Measurements from ENCODE around the gene STK32A. TPM values are rescaled to one million over a fixed set of nuclear protein-coding genes. Genes with fewer than 3 reads are reported as not detected.

Gene STK32A
- total RNA-seq, 1 experiment from 2014 or later, result 6.8 TPM

DNA sequence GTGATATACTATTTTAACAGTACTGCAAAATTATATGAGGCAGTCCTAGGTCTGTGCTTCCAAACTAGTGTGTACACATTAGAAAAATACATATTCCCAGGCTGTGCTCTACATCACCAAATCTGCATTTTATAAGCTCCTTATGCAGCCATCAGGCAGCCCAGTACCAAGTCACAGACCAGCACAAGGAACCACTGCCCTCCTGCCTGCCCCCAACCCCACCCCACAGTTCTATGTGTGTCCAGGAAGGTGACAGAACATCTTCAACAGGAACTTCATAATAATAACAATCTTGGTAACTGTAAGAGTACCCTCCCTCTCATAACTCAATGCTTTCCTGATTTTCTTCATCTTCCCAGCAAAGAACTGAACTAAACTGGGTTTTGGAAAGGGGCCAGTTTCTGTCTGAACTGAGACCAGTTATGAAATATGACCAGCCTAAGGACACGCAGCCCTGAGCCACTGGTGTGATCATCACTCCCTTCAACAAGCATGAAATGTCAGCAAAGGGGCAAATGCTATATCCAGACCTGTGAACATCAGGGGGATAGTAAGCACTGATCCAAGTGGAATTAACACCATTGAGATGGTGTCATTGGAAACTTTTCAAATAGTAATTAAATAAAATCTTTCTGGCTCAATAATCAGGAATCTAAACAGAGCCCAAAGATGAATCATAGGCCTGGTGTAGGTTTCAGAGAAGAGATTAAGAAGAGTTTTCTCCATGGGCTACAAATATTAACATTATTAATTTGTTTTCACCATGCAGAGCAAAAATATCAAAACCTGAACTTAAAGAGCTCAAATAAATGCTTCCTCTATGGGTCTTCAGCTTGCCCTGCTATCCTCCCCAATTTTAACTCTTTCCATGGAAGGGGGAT, 192.9 kb downstream of the STK32A start:
- H2AFZ ChIP-seq (ENCODE audit: low read length), result no peak overlapping the region
- no peaks in the 10 kb centered on the region for H3K27me3 ChIP-seq (ENCODE audit: low read length)
- intact Hi-C loops (cut with micrococcal nuclease), result no loop called here
- POLR2A ChIA-PET (ENCODE audit: unreplicated experiment), result no interaction called here
- no peak for TF ChIP-seq EZH2phosphoT487 (IDR thresholded peaks at IDR 0.05; ENCODE audit: borderline replicate concordance, low read length)
- no peak for TF ChIP-seq EZH2 (IDR thresholded peaks at IDR 0.05; ENCODE audit: low read length, unreplicated experiment)
- no peak for TF ChIP-seq CTCF (conservative IDR thresholded peaks at IDR 0.05; ENCODE audit: low read depth, low read length)
- no peaks in the 10 kb centered on the region for H3K4me1 ChIP-seq (ENCODE audit: insufficient read depth, low read length)
- H3K27ac ChIP-seq (ENCODE audit: low read length), result no peak overlapping the region
- no peaks in the 10 kb centered on the region for H3K9me3 ChIP-seq (ENCODE audit: low read length)
- H3F3A ChIP-seq (ENCODE audit: low read length, unreplicated experiment), result no peaks in the 10 kb centered on the region
- no peaks in the 10 kb centered on the region for H3K79me2 ChIP-seq (ENCODE audit: low read length)
- no TSS peak for BruUV-seq (replicated peaks)
- H3K4me2 ChIP-seq (ENCODE audit: low read length), result no peak overlapping the region
- H3K9ac ChIP-seq (ENCODE audit: low read length), result no peak overlapping the region
- H4K20me1 ChIP-seq (ENCODE audit: low read length), result no peaks in the 10 kb centered on the region
- H3K4me3 ChIP-seq (ENCODE audit: low read length), result no peak overlapping the region
- no peak for ATAC-seq
- no peak for DNase-seq
- H3K9me2 ChIP-seq (replicated peaks; ENCODE audit: low read length), result no peaks in the 10 kb centered on the region
- CTCF ChIA-PET, result no interaction called here
- no peaks in the 10 kb centered on the region for H3K36me3 ChIP-seq (ENCODE audit: low read depth, low read length)

DNA sequence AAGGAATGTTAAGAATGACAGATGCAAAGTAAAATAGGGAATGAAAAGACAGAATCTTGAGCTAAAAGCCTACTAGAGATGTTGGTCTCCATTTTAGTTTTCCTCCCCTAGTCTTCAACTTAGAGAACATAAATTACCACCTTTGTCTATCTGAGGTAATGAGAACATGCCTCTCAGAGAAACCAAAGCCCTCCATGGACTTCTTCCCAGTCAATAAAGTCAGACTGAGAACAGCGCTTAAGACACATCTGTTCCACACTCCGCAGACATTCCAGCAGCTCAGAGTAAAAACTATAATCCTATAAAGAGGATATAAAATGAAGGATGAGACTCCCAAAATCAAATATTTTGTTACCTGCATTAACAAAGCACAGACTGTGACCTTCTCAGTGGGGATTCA, 195.8 kb downstream of the STK32A start:
- H3K79me2 ChIP-seq (ENCODE audit: low read length), result no peaks in the 10 kb centered on the region
- intact Hi-C loops (cut with micrococcal nuclease), result no loop called here
- H3K9me2 ChIP-seq (replicated peaks; ENCODE audit: low read length), result no peaks in the 10 kb centered on the region
- ChIA-PET POLR2A (ENCODE audit: unreplicated experiment) (no interaction called here), CTCF (no interaction called here)
- no peaks in the 10 kb centered on the region for H3F3A ChIP-seq (ENCODE audit: low read length, unreplicated experiment)
- H3K36me3 ChIP-seq (ENCODE audit: low read depth, low read length), result no peaks in the 10 kb centered on the region
- no peak overlapping the region for H3K9ac ChIP-seq (ENCODE audit: low read length)
- no peak for TF ChIP-seq EZH2phosphoT487 (IDR thresholded peaks at IDR 0.05; ENCODE audit: borderline replicate concordance, low read length)
- no peak for TF ChIP-seq CTCF (conservative IDR thresholded peaks at IDR 0.05; ENCODE audit: low read depth, low read length)
- no peak for TF ChIP-seq EZH2 (IDR thresholded peaks at IDR 0.05; ENCODE audit: low read length, unreplicated experiment)
- H3K27me3 ChIP-seq (ENCODE audit: low read length), result no peaks in the 10 kb centered on the region
- ATAC-seq (no peak), DNase-seq (no peak)
- no peaks in the 10 kb centered on the region for H3K4me1 ChIP-seq (ENCODE audit: insufficient read depth, low read length)
- no peak overlapping the region for H3K27ac ChIP-seq (ENCODE audit: low read length)
- no peaks in the 10 kb centered on the region for H3K9me3 ChIP-seq (ENCODE audit: low read length)
- no peaks in the 10 kb centered on the region for H4K20me1 ChIP-seq (ENCODE audit: low read length)
- H3K4me3 ChIP-seq (ENCODE audit: low read length), result no peak overlapping the region
- no peak overlapping the region for H3K4me2 ChIP-seq (ENCODE audit: low read length)
- BruUV-seq (replicated peaks), result no TSS peak
- no peak overlapping the region for H2AFZ ChIP-seq (ENCODE audit: low read length)

GRCh38 chr5:147431586-147431985, 196.8 kb downstream of the STK32A start:
- DNase-seq (no peak), ATAC-seq (no peak)
- intact Hi-C loops (cut with micrococcal nuclease), result no loop called here
- no peak overlapping the region for H3K27ac ChIP-seq (ENCODE audit: low read length)
- no peaks in the 10 kb centered on the region for H3K36me3 ChIP-seq (ENCODE audit: low read depth, low read length)
- H3K4me2 ChIP-seq (ENCODE audit: low read length), result no peak overlapping the region
- no peak overlapping the region for H2AFZ ChIP-seq (ENCODE audit: low read length)
- no peak overlapping the region for H3K9ac ChIP-seq (ENCODE audit: low read length)
- no peaks in the 10 kb centered on the region for H4K20me1 ChIP-seq (ENCODE audit: low read length)
- POLR2A ChIA-PET (ENCODE audit: unreplicated experiment), result no interaction called here
- H3F3A ChIP-seq (ENCODE audit: low read length, unreplicated experiment), result no peaks in the 10 kb centered on the region
- H3K9me3 ChIP-seq (ENCODE audit: low read length), result no peaks in the 10 kb centered on the region
- H3K4me3 ChIP-seq (ENCODE audit: low read length), result no peak overlapping the region
- CTCF ChIA-PET, result no interaction called here
- H3K9me2 ChIP-seq (replicated peaks; ENCODE audit: low read length), result no peaks in the 10 kb centered on the region
- no peaks in the 10 kb centered on the region for H3K4me1 ChIP-seq (ENCODE audit: insufficient read depth, low read length)
- no peaks in the 10 kb centered on the region for H3K79me2 ChIP-seq (ENCODE audit: low read length)
- H3K27me3 ChIP-seq (ENCODE audit: low read length), result no peaks in the 10 kb centered on the region
- no TSS peak for BruUV-seq (replicated peaks)
- TF ChIP-seq CTCF (conservative IDR thresholded peaks at IDR 0.05; ENCODE audit: low read depth, low read length) (no peak), EZH2 (IDR thresholded peaks at IDR 0.05; ENCODE audit: low read length, unreplicated experiment) (no peak), EZH2phosphoT487 (IDR thresholded peaks at IDR 0.05; ENCODE audit: borderline replicate concordance, low read length) (no peak)
